Mesothelial cell of epicardium (in vitro differentiated cells): Measurements from ENCODE around the gene S100PBP. TPM values are rescaled to one million over a fixed set of nuclear protein-coding genes. Genes with fewer than 3 reads are reported as not detected.
A peak's percentile ranks its signal among the peaks of the same experiment; 100 is the strongest.

Experiments
- DNase-seq, 2 experiments: peaks; one replicate each; pipeline ENCODE4 v3.0.0; 2021; ENCODE audit warnings: low spot score in 2 of 2; ENCODE audit not compliant: unreplicated experiment in 2 of 2
- H3K27ac Mint-ChIP-seq: 2 replicates; pipeline ENCODE4 v1.8.0; 2021; ENCODE audit warnings: mixed read lengths
- H3K27me3 Mint-ChIP-seq: 2 replicates; pipeline ENCODE4 v1.8.0; 2021; ENCODE audit warnings: low read depth, mixed read lengths
- H3K36me3 Mint-ChIP-seq: 2 replicates; pipeline ENCODE4 v1.8.0; 2021; ENCODE audit warnings: mixed read lengths
- H3K4me1 Mint-ChIP-seq: 2 replicates; pipeline ENCODE4 v1.8.0; 2021; ENCODE audit warnings: mixed read lengths
- H3K4me3 Mint-ChIP-seq: 2 replicates; pipeline ENCODE4 v1.8.0; 2021; ENCODE audit warnings: mild to moderate bottlenecking, moderate library complexity, mixed read lengths
- H3K9me3 Mint-ChIP-seq: 2 replicates; pipeline ENCODE4 v1.8.0; 2021; ENCODE audit warnings: mixed read lengths
- total RNA-seq: library from RNA; stranded (reverse); gene quantifications from 3 replicates; pipeline ENCODE4 v1.2.1, GENCODE V29; 2021
- TF ChIP-seq, protein P1 (sequence below): fragments of 200-600 bp; sonication (generic); IDR thresholded peaks from one replicate; pipeline ENCODE4 v1.5.0; 2021; ENCODE audit warnings: antibody characterized with exemption; ENCODE audit not compliant: unreplicated experiment

Gene S100PBP
- total RNA-seq, 1 donor from 2014 or later, result 66.8 TPM

DNA sequence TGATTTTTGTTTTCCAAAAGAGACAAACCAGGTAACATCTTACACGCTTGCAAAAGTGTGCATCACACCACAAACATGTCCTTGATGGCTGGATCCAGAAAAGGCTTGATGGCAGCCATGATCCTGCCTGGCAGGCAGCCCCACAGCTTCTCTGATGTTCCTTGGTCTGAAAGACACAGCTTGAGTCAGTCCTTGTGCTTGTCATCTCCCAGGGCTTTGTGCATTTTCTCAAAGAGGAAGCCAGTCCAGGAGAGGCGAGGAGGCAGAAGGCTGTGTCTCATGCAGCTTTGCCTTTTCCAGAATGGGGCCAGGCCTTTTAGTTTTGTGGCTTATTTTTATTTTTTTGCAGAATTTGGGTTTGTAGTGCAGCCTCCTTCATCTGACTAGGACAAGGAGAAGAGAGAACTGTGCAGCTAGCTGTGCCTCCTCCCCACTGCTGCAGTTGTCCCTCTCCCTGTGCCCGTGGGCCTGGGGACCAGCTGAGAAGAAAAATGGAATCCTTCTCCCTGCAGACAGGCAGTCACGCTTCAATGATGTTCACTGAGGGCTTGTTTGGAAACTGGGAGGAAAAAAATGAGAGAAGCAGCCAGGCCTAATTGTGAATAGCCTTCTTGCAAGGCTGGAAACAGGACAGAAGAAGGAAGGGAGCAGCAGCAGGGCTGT lies 45.9 kb downstream of the S100PBP start:
- Mint-ChIP-seq H3K27ac (no peak overlapping the region), H3K4me3 (no peak overlapping the region), H3K9me3 (no peaks in the 10 kb centered on the region), H3K27me3 (no peaks in the 10 kb centered on the region), H3K4me1 (peaks cover 13% of the 10 kb centered on the region), H3K36me3 (peaks cover 38% of the 10 kb centered on the region)
- TF ChIP-seq, protein P1, sequence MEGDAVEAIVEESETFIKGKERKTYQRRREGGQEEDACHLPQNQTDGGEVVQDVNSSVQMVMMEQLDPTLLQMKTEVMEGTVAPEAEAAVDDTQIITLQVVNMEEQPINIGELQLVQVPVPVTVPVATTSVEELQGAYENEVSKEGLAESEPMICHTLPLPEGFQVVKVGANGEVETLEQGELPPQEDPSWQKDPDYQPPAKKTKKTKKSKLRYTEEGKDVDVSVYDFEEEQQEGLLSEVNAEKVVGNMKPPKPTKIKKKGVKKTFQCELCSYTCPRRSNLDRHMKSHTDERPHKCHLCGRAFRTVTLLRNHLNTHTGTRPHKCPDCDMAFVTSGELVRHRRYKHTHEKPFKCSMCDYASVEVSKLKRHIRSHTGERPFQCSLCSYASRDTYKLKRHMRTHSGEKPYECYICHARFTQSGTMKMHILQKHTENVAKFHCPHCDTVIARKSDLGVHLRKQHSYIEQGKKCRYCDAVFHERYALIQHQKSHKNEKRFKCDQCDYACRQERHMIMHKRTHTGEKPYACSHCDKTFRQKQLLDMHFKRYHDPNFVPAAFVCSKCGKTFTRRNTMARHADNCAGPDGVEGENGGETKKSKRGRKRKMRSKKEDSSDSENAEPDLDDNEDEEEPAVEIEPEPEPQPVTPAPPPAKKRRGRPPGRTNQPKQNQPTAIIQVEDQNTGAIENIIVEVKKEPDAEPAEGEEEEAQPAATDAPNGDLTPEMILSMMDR, result no peak
- no peak for DNase-seq

DNA sequence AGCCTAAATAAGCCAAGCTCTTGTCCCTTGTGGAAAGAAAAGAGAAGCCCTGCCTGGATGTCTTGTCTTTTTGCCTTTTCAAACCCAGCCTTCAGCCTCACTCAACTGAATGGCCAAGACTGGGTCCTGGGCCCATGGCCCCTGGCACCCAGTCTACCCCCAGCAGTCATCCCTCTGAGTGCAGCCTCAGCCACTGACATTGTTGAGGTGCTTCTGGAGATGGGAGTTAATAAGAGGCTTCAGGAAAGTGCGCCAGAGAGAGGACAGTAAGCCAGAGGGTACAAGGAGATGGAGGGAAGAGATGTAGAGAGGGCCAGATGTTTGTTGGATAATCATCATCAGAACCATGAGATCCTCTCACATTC lies 46.4 kb downstream of the S100PBP start:
- Mint-ChIP-seq H3K27ac (no peak overlapping the region), H3K27me3 (no peaks in the 10 kb centered on the region)

DNA sequence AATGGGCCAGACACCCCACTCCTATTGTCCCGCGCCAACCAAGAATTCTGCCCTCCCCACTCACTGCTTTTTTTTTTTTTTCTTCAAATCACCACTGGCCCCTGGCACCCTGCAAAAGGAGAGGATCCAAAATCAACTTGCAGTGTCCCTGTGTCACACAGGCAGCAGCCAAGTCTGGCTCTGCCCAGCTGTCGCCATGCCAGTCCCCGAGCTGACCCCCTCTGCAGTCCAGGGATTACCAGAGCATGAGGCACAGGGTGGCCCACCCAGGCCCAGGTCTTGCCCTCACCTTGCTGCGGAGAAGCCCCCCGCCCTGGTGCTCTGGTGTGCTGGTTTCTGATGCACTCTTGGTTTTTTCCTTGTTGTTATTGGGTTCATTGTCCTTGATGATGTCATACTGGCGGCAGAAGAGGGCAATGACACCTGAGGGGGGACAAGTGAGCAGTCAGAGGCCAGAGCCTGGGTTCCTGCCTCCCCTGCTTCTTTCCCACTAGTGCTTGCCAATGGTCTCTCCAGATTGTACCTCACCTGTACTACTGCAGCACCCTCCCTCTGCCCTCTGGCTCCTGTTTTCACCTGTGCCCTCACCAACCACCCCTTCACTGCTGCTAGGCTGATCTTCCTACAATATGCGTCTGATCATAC lies 47.0 kb downstream of the S100PBP start:
- H3K4me3 Mint-ChIP-seq, result no peak overlapping the region
- no peak overlapping the region for H3K27ac Mint-ChIP-seq
- peaks cover 10% of the 10 kb centered on the region for H3K4me1 Mint-ChIP-seq
- TF ChIP-seq, protein P1, result no peak
- H3K9me3 Mint-ChIP-seq, result no peaks in the 10 kb centered on the region
- no peak for DNase-seq
- peaks cover 43% of the 10 kb centered on the region for H3K36me3 Mint-ChIP-seq
- no peaks in the 10 kb centered on the region for H3K27me3 Mint-ChIP-seq

More for the DNA sequence above, 46.4 kb downstream of the S100PBP start:
- DNase-seq, result no peak
- no peaks in the 10 kb centered on the region for H3K9me3 Mint-ChIP-seq
- TF ChIP-seq, protein P1, result no peak
- H3K4me1 Mint-ChIP-seq, result peaks cover 10% of the 10 kb centered on the region
- no peak overlapping the region for H3K4me3 Mint-ChIP-seq
- peaks cover 43% of the 10 kb centered on the region for H3K36me3 Mint-ChIP-seq

DNA sequence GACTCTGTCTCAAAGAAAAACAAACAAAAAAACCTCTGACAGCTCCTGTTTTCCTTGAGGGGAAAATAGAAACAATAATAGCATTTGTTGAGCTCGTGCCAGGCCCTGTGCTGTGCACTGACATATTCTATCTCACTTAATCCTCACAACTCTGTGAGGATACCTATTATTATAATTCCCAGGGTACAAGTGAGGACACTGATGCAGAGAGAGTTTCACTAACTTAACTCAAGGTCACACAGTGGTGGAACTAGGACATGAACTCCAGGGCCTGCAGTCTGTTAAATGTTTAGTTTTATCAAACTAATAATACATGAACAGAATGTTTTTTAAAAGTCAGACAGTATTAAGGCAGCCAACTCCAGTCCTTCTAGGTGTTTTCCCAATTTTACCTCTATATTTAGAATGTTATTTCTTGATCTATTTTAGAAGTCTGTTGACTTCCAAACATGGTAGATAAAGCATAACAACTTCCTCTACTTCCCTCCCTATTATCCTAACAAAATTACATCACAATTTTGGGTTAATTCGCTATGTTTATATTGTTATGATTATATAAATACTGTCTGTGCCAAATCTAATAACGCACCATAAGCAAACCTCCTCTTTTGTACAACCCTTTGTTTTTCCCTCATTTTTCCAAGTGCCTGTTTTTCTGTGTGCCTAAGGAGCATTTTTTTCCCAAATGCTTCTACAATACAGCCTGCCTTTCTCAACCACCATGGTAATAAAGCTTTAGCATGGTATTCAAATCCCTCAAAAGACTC lies 48.4 kb downstream of the S100PBP start:
- Mint-ChIP-seq H3K27me3 (no peaks in the 10 kb centered on the region), H3K27ac (peak overlapping the region; percentile 2), H3K4me3 (no peak overlapping the region), H3K36me3 (peaks cover 40% of the 10 kb centered on the region), H3K9me3 (no peaks in the 10 kb centered on the region), H3K4me1 (peaks cover 17% of the 10 kb centered on the region)
- DNase-seq, result no peak
- TF ChIP-seq, protein P1, result no peak

DNA sequence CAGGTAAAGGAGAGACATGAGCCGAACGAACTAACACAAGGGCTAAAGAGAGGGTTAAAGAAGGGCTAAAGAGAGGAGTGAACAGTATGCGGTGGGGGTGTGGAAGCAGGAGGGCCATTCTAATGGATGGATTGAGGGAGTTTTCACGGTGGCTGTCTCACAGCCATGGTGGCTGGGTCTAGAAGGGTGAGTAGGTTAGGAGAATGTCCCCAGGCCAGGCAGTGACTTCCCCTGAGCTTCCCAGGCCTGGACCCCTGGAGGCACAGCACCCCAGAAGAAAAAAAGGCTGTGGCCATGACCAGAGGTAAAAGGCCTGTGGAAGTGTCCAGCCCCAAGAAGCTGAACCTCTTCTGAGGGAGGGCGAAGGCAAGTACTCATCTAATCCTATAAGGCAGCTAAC lies 49.7 kb downstream of the S100PBP start:
- Mint-ChIP-seq H3K36me3 (peaks cover 40% of the 10 kb centered on the region), H3K4me1 (peaks cover 28% of the 10 kb centered on the region), H3K9me3 (no peaks in the 10 kb centered on the region), H3K27me3 (no peaks in the 10 kb centered on the region), H3K27ac (no peak overlapping the region), H3K4me3 (no peak overlapping the region)
- TF ChIP-seq, protein P1, result no peak
- peak in 1 of 2 experiments; percentile 17 for DNase-seq
